Lower leg skin (tissue), 4 donors: ENCODE results near the gene CGA. TPM values are rescaled to one million over a fixed set of nuclear protein-coding genes. Genes with fewer than 3 reads are reported as not detected.

ENCODE experiments used
- DNase-seq, 2 donors: peaks; one replicate each; pipeline ENCODE4 v3.0.0-alpha.2; 2019; ENCODE audit warnings: low spot score in 2 of 2
- H3K4me3 ChIP-seq: fragments of 200-600 bp; sonication (generic); 2 replicates; pipeline ENCODE4 v1.5.1; 2017; ENCODE audit warnings: mild to moderate bottlenecking, low read depth; ENCODE audit not compliant: poor library complexity, severe bottlenecking
- CTCF ChIP-seq, 3 donors: fragments of 450-650 bp; IDR thresholded peaks; one replicate each; pipeline ENCODE4 v1.5.1; 2016; ENCODE audit warnings: antibody characterized with exemption in 3 of 3, mild to moderate bottlenecking in 3 of 3, moderate library complexity in 2 of 3
- POLR2A ChIP-seq, 2 donors: fragments of 450-650 bp; IDR thresholded peaks; one replicate each; pipeline ENCODE4 v1.6.1; 2016 to 2017; ENCODE audit warnings: antibody characterized with exemption in 2 of 2, mild to moderate bottlenecking in 1 of 2, moderate library complexity in 1 of 2
- WGBS, 2 donors: methylation state at CpG; one replicate each; pipeline ENCODE4 v1.1.5; 2018; 5-methylcytosine and 5-hydroxymethylcytosine counted together
- intact Hi-C: fragments of 100-400 bp; cut with DNase I; formaldehyde crosslinking; loops from one replicate; pipeline ENCODE4 v1.15.0; 2023; ENCODE audit warnings: low total_unique reads
- total RNA-seq, 4 donors: library from RNA; depleted of rRNA; stranded (reverse); fragments of >200 nt; gene quantifications; one replicate each; pipeline ENCODE4 v1.1.0, GENCODE V29; 2016

The CGA gene
- total RNA-seq, 4 donors from 2014 or later, result 0.59 to 5.9 (median 3.4) TPM

- WGBS, 2 donors, result 90 to 92% methylated on average over 4 of the region's 4 CpGs
Measured at GRCh38 chr6:87088076-87088475, 6.8 kb downstream of the CGA start.

GRCh38 chr6:87082160-87082721, 12.7 kb downstream of the CGA start:
- no peak for DNase-seq
- WGBS, 2 donors, result 70 to 92% methylated on average over 2 of the region's 2 CpGs
- intact Hi-C loops, result no loop called here
- TF ChIP-seq CTCF (IDR thresholded peaks at IDR 0.05) (no peak), POLR2A (IDR thresholded peaks at IDR 0.05) (no peak)
- no peak overlapping the region for H3K4me3 ChIP-seq

More at GRCh38 chr6:87088076-87088475, 6.8 kb downstream of the CGA start:
- TF ChIP-seq CTCF (IDR thresholded peaks at IDR 0.05), result no peak
- TF ChIP-seq POLR2A (IDR thresholded peaks at IDR 0.05), result no peak
- intact Hi-C loops, result no loop called here
- no peak for DNase-seq
- H3K4me3 ChIP-seq, result no peak overlapping the region

GRCh38 chr6:87078983-87079616, 15.8 kb downstream of the CGA start:
- DNase-seq, result peak; percentile 37 to 89
- whole genome bisulfite sequencing, 2 donors, result 30 to 35% methylated on average over 8 of the region's 8 CpGs
- no peak overlapping the region for H3K4me3 ChIP-seq
- intact Hi-C loops, result no loop called here
- TF ChIP-seq POLR2A (IDR thresholded peaks at IDR 0.05), result no peak
- TF ChIP-seq CTCF (IDR thresholded peaks at IDR 0.05), result no peak

GRCh38 chr6:87075168-87075567, 19.7 kb downstream of the CGA start:
- no peak for TF ChIP-seq POLR2A (IDR thresholded peaks at IDR 0.05)
- no peak for TF ChIP-seq CTCF (IDR thresholded peaks at IDR 0.05)
- intact Hi-C loops, result no loop called here
- WGBS, 2 donors, result 50 to 69% methylated on average over 2 of the region's 2 CpGs
- H3K4me3 ChIP-seq, result no peak overlapping the region
- DNase-seq, result no peak

- no peak for DNase-seq
- WGBS, 2 donors, result 88 to 89% methylated on average over 4 of the region's 4 CpGs
Measured at GRCh38 chr6:87074101-87074621, 20.7 kb downstream of the CGA start.

More at GRCh38 chr6:87074101-87074621, 20.7 kb downstream of the CGA start:
- no peak overlapping the region for H3K4me3 ChIP-seq
- intact Hi-C loops, result no loop called here
- TF ChIP-seq POLR2A (IDR thresholded peaks at IDR 0.05) (no peak), CTCF (IDR thresholded peaks at IDR 0.05) (no peak)
